Thyroid gland (tissue), 4 donors: ENCODE measurements around the gene CREB5. TPM values are rescaled to one million over a fixed set of nuclear protein-coding genes. Genes with fewer than 3 reads are reported as not detected.

Source experiments
- DNase-seq, 2 donors: peaks; one replicate each; pipeline ENCODE4 v3.0.0-alpha.2; 2019
- H3K27ac ChIP-seq, 3 donors: fragments of 200-600 bp; sonication (generic); 1 replicate in 2 of 3; 2 replicates in 1 of 3; pipeline ENCODE4 v1.5.1; 2016 to 2019; ENCODE audit warnings: mild to moderate bottlenecking in 1 of 3, moderate library complexity in 1 of 3
- H3K27me3 ChIP-seq: fragments of 200-600 bp; sonication (generic); one replicate; pipeline ENCODE4 v1.5.1; 2019
- H3K36me3 ChIP-seq, 2 donors: fragments of 200-600 bp; sonication (generic); one replicate each; pipeline ENCODE4 v1.5.1; 2016 to 2019
- H3K4me1 ChIP-seq, 2 donors: fragments of 200-600 bp; sonication (generic); one replicate each; pipeline ENCODE4 v1.5.1; 2017 to 2019
- H3K4me3 ChIP-seq, 3 donors: fragments of 200-600 bp; sonication (generic); replicated peaks in 1 of 3; 1 replicate in 2 of 3; 2 replicates in 1 of 3; pipeline ENCODE4 v1.5.1; 2016; ENCODE audit warnings: mild to moderate bottlenecking in 1 of 3
- H3K9me3 ChIP-seq: fragments of 200-600 bp; sonication (generic); one replicate; pipeline ENCODE4 v1.5.1; 2017
- POLR2A ChIP-seq, 2 donors: fragments of 450-650 bp; IDR thresholded peaks; one replicate each; pipeline ENCODE4 v1.6.1; 2017; ENCODE audit warnings: antibody characterized with exemption in 2 of 2, mild to moderate bottlenecking in 2 of 2, moderate library complexity in 1 of 2
- WGBS, 2 donors: methylation state at CpG; one replicate each; pipeline ENCODE4 v1.1.5; 2017; 5-methylcytosine and 5-hydroxymethylcytosine counted together
- intact Hi-C: fragments of 100-400 bp; cut with DNase I; formaldehyde crosslinking; loops from one replicate; pipeline ENCODE4 v1.15.1; 2023
- total RNA-seq, 4 donors: library from RNA; depleted of rRNA; stranded (reverse); fragments of >200 nt; gene quantifications; one replicate each; pipeline ENCODE4 v1.2.3, GENCODE V29; 2016
- TF ChIP-seq, protein P1 (sequence below), 6 experiments: fragments of 200-600 bp in 3 of 6; fragments of 450-650 bp in 3 of 6; sonication (generic) in 3 of 6; IDR thresholded peaks; one replicate each; pipeline ENCODE4 v1.5.1; 2016 to 2019; ENCODE audit warnings: antibody characterized with exemption in 6 of 6, mild to moderate bottlenecking in 2 of 6, inconsistent platforms in 1 of 6, moderate library complexity in 1 of 6

Gene CREB5
- total RNA-seq, 4 donors from 2014 or later: 2.5 to 13.6 (median 6.5) TPM

DNA sequence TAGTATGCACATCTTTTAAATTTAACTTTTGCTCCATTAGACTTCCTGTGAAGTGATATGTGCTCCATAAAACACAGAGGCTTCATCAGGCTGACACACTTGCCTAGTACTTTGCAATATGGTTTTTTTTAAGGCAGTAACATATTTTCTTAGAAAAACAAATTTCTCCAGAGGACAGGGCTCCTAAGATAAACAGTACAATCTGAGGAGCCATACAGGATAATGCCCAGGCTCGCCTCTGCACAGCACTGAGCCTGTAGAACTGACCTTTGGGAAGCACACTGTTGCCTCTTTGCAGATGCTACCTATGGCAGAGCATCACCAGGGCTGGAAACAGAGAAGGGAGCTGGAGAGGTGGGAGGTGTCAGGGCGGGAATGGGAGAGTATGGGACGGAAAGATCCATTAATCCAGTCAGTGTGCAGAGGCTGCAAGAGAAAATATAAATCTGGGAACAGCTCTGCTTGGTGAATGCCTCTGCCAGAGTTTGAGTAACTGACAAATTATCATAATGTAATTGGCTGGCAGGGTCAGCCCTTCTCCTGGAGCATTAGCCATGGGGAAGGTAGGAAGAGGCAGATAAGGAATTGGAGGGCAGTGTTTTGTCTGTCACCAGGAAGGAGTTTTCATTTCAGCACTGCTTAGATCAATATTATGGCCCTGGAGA lies 132.3 kb downstream of the CREB5 start:
- intact Hi-C loops: no loop called here
- no peaks in the 10 kb centered on the region for H3K4me1 ChIP-seq
- H3K4me3 ChIP-seq: no peak overlapping the region
- no peaks in the 10 kb centered on the region for H3K9me3 ChIP-seq
- no peaks in the 10 kb centered on the region for H3K36me3 ChIP-seq
- no peaks in the 10 kb centered on the region for H3K27me3 ChIP-seq
- no peak overlapping the region for H3K27ac ChIP-seq
- WGBS, 2 donors: 72 to 82% methylated on average over 3 of the region's 3 CpGs
- no peak for DNase-seq
- no peak for TF ChIP-seq POLR2A (IDR thresholded peaks at IDR 0.05)
- TF ChIP-seq, protein P1, sequence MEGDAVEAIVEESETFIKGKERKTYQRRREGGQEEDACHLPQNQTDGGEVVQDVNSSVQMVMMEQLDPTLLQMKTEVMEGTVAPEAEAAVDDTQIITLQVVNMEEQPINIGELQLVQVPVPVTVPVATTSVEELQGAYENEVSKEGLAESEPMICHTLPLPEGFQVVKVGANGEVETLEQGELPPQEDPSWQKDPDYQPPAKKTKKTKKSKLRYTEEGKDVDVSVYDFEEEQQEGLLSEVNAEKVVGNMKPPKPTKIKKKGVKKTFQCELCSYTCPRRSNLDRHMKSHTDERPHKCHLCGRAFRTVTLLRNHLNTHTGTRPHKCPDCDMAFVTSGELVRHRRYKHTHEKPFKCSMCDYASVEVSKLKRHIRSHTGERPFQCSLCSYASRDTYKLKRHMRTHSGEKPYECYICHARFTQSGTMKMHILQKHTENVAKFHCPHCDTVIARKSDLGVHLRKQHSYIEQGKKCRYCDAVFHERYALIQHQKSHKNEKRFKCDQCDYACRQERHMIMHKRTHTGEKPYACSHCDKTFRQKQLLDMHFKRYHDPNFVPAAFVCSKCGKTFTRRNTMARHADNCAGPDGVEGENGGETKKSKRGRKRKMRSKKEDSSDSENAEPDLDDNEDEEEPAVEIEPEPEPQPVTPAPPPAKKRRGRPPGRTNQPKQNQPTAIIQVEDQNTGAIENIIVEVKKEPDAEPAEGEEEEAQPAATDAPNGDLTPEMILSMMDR (IDR thresholded peaks at IDR 0.05): no peak

DNA sequence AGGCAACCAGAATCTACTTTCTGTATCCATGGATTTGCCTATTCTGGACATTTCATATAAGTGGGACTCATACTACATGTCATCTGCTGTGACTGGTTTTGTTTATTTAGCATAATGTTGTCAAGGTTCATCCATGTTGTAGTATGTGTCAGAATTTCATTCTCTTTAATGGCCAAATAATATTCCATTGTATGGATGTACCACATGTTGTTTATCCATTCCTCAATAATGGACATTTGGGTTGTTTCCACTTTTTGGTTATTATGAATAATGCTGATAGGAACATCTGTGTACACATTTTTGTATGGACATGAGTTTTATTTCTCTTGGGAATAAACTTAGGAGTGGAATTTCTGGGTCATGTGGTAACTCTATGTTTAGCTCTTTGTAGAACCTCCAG lies 133.7 kb downstream of the CREB5 start:
- Histone ChIP-seq H3K27me3 (no peaks in the 10 kb centered on the region), H3K36me3 (no peaks in the 10 kb centered on the region), H3K4me3 (no peak overlapping the region), H3K4me1 (no peaks in the 10 kb centered on the region), H3K9me3 (no peaks in the 10 kb centered on the region), H3K27ac (no peak overlapping the region)
- intact Hi-C loops: no loop called here
- no peak for DNase-seq
- TF ChIP-seq, protein P1 (IDR thresholded peaks at IDR 0.05): no peak
- no peak for TF ChIP-seq POLR2A (IDR thresholded peaks at IDR 0.05)

DNA sequence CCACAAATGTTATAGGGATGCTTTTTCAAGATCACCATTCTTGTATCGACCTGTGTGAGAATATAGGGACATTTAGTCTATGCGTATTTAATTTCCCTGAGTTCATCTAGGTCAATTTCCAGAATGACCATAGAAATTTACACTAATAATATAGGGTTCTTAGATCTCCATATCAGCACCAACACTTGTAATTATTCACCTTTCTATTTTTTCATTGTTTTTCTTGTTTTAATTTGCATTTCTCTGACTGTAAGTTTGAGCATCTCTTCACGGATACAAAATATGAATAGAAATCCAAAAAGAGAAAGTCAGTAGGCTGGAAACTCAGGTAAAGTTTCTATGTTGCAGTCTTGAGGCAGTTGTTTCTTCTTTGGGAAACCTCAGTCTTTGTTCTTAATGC lies 134.8 kb downstream of the CREB5 start:
- no peak for DNase-seq
- Histone ChIP-seq H3K27me3 (no peaks in the 10 kb centered on the region), H3K4me3 (no peak overlapping the region), H3K36me3 (no peaks in the 10 kb centered on the region), H3K4me1 (no peaks in the 10 kb centered on the region), H3K27ac (no peak overlapping the region), H3K9me3 (no peaks in the 10 kb centered on the region)
- intact Hi-C loops: no loop called here
- TF ChIP-seq, protein P1 (IDR thresholded peaks at IDR 0.05): no peak
- TF ChIP-seq POLR2A (IDR thresholded peaks at IDR 0.05): no peak
- 94 to 98% methylated on average over 3 of the region's 3 CpGs for WGBS, 2 donors

DNA sequence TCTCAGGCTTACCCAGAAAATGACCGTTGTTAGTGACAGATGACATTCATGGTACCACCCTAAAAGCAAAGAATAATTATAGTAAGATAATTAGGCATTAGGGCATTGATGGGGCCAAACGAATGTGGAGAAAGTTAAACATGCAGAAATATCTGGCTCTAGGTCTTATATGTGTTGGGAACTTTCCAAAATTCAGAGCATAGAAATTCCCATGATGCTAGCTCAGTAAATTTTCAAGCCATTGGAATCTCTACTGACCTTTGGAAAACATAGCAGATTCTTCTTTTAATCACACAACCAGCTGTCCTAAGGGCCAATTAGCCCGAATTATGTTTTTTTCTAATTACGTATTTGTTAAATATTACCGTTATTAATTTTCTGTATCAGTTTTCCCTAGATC lies 136.1 kb downstream of the CREB5 start:
- 79 to 80% methylated on average over 5 of the region's 5 CpGs for WGBS, 2 donors
- intact Hi-C loops: no loop called here
- no peaks in the 10 kb centered on the region for H3K4me1 ChIP-seq
- H3K4me3 ChIP-seq: no peak overlapping the region
- no peak for TF ChIP-seq POLR2A (IDR thresholded peaks at IDR 0.05)
- TF ChIP-seq, protein P1 (IDR thresholded peaks at IDR 0.05): no peak
- H3K27ac ChIP-seq: no peak overlapping the region
- no peaks in the 10 kb centered on the region for H3K9me3 ChIP-seq
- DNase-seq: no peak
- H3K36me3 ChIP-seq: no peaks in the 10 kb centered on the region
- no peaks in the 10 kb centered on the region for H3K27me3 ChIP-seq

DNA sequence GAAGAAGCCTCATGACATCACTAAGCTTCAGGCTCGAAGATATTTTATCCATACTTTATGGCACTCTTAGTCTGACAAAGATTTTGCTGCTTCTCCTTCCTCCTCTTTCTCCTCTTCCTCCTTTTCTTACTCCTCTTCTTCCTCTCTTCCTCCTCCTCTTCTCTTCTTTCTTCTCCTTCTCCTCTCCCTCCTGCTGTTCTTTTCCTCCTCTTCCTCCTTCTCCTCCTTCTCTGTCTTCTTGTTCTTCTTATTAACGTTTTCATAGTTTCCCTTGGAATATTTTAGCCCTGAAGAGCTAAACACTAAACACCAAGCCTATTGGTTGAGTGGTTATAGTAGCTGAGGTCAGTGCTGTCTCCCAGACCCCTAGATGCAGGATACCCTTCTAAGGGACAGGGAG lies 137.7 kb downstream of the CREB5 start:
- no peak overlapping the region for H3K27ac ChIP-seq
- WGBS, 2 donors: 83 to 91% methylated on average over 2 of the region's 2 CpGs
- no peaks in the 10 kb centered on the region for H3K27me3 ChIP-seq
- TF ChIP-seq, protein P1 (IDR thresholded peaks at IDR 0.05): no peak
- no peak for TF ChIP-seq POLR2A (IDR thresholded peaks at IDR 0.05)
- H3K36me3 ChIP-seq: no peaks in the 10 kb centered on the region
- H3K9me3 ChIP-seq: no peaks in the 10 kb centered on the region
- no peak for DNase-seq
- no peaks in the 10 kb centered on the region for H3K4me1 ChIP-seq
- H3K4me3 ChIP-seq: no peak overlapping the region
- intact Hi-C loops: no loop called here
